Fibroblast of mammary gland (primary cell): Measurements from ENCODE around the gene PSMB8.

Experiments used
- DNase-seq: peaks from one replicate; pipeline ENCODE4 v3.0.0-alpha.2; 2010; ENCODE audit warnings: low read depth
- H3K4me3 ChIP-seq: 2 replicates; pipeline ENCODE4 v1.5.1; 2011; ENCODE audit warnings: low read depth, mild to moderate bottlenecking, low read length, moderate library complexity; ENCODE audit not compliant: control insufficient read depth
- CTCF ChIP-seq: conservative IDR thresholded peaks from 2 replicates; pipeline ENCODE4 v1.5.1; 2011; ENCODE audit warnings: low read depth, low read length, inconsistent platforms; ENCODE audit not compliant: control insufficient read depth, insufficient read depth

The PSMB8 gene

GRCh38 chr6:32844839-32845383, 1.1 kb upstream of the PSMB8 start:
- TF ChIP-seq CTCF: no peak
- peak overlapping the region; percentile 74 for H3K4me3 ChIP-seq
- no peak for DNase-seq

GRCh38 chr6:32843331-32843978, 392 bp downstream of the PSMB8 start:
- DNase-seq: peak; percentile 7
- no peak for TF ChIP-seq CTCF
- peak overlapping the region; percentile 74 for H3K4me3 ChIP-seq

- no peak for TF ChIP-seq CTCF
- no peak for DNase-seq
- no peak overlapping the region for H3K4me3 ChIP-seq
These were observed 1.2 kb downstream of the PSMB8 start for GRCh38 chr6:32842690-32843089.

GRCh38 chr6:32842021-32842650, 1.7 kb downstream of the PSMB8 start:
- DNase-seq: no peak
- no peak overlapping the region for H3K4me3 ChIP-seq
- TF ChIP-seq CTCF: no peak

GRCh38 chr6:32840604-32841246, 3.1 kb downstream of the PSMB8 start:
- H3K4me3 ChIP-seq: no peak overlapping the region
- TF ChIP-seq CTCF: no peak
- DNase-seq: no peak

GRCh38 chr6:32839356-32839755, 4.5 kb downstream of the PSMB8 start:
- H3K4me3 ChIP-seq: no peak overlapping the region
- no peak for DNase-seq
- TF ChIP-seq CTCF: no peak
